Stimulated activated CD8-positive, alpha-beta memory T cell treated with anti-CD3 and anti-CD28 coated beads, Interleukin-4, amount 100 ng/mL, for 4 hours (primary cell): Measurements from ENCODE around the gene ZNF397.
"Not testable (repeated sequence)": the region's sequence is repeated elsewhere in the genome, so short reads cannot be mapped to it uniquely, and the experiment has no call there.

Source experiments
- DNase-seq, 2 donors: peaks; one replicate each; pipeline ENCODE4 v3.0.0-alpha.2; 2020; ENCODE audit warnings: low read depth in 2 of 2, low spot score in 1 of 2

The ZNF397 gene

GRCh38 chr18:35240664-35241447 is at the start of gene ZNF397:
ZNF397 (plus strand) TSS chr18:35241034; CDS start chr18:35242471, 1,437 bp downstream.
- peak; percentile 92 to 93 for DNase-seq

- DNase-seq: no peak
Observed at GRCh38 chr18:35191698-35192025, 49.2 kb upstream of the ZNF397 start.

GRCh38 chr18:35192415-35192814 is 48.4 kb upstream of the ZNF397 start:
- no peak for DNase-seq

GRCh38 chr18:35193316-35193715 is 47.5 kb upstream of the ZNF397 start:
- no peak for DNase-seq

GRCh38 chr18:35197296-35197695 is 43.5 kb upstream of the ZNF397 start:
- no peak for DNase-seq

- DNase-seq: no peak
Observed at GRCh38 chr18:35201256-35201931, 39.4 kb upstream of the ZNF397 start.

GRCh38 chr18:35203067-35203466 is 37.8 kb upstream of the ZNF397 start:
- no peak for DNase-seq

- no peak for DNase-seq
Observed at GRCh38 chr18:35205199-35205712, 35.6 kb upstream of the ZNF397 start.

GRCh38 chr18:35205746-35206458 is 34.9 kb upstream of the ZNF397 start:
- not testable (repeated sequence) for DNase-seq

GRCh38 chr18:35215026-35215425 is 25.8 kb upstream of the ZNF397 start:
- no peak for DNase-seq

- DNase-seq: not testable (repeated sequence)
Observed at GRCh38 chr18:35216611-35217010, 24.2 kb upstream of the ZNF397 start.

GRCh38 chr18:35219331-35219730 is 21.5 kb upstream of the ZNF397 start:
- not testable (repeated sequence) for DNase-seq

GRCh38 chr18:35220424-35220823 is 20.4 kb upstream of the ZNF397 start:
- no peak for DNase-seq

GRCh38 chr18:35223797-35224196 is 17.0 kb upstream of the ZNF397 start:
- DNase-seq: no peak

- DNase-seq: no peak
Observed at GRCh38 chr18:35227254-35227653, 13.6 kb upstream of the ZNF397 start.

GRCh38 chr18:35231052-35231451 is 9.8 kb upstream of the ZNF397 start:
- peak; percentile 55 to 65 for DNase-seq

GRCh38 chr18:35236571-35237363 is 4.1 kb upstream of the ZNF397 start:
- DNase-seq: no peak

- no peak for DNase-seq
Observed at GRCh38 chr18:35239314-35239713, 1.5 kb upstream of the ZNF397 start.

- DNase-seq: no peak
Observed at GRCh38 chr18:35241448-35241804, 592 bp downstream of the ZNF397 start.

GRCh38 chr18:35242426-35242825 is 1.6 kb downstream of the ZNF397 start:
- no peak for DNase-seq

- DNase-seq: no peak
Observed at GRCh38 chr18:35244671-35245070, 3.8 kb downstream of the ZNF397 start.
